HepG2 (cell line): ENCODE measurements around the gene GALNT16. TPM values are rescaled to one million over a fixed set of nuclear protein-coding genes. Genes with fewer than 3 reads are reported as not detected.
A peak's percentile ranks its signal among the peaks of the same experiment; 100 is the strongest.

Experiments used
- ATAC-seq: fragments of 200-7000 bp; cut with Tn5 transposase; 3 replicates; pipeline ENCODE4 v1.9.1; 2020; ENCODE audit warnings: mild to moderate bottlenecking, moderate library complexity
- BruUV-seq: library from RNA; stranded (reverse); fragments of 400-500 nt; replicated peaks from 2 replicates; lab custom pipeline; 2021; lab: Mats Ljungman, UMichigan
- CTCF ChIA-PET: fragments of 300-600 bp; formaldehyde crosslinking; extraction: SDS; loops from one replicate; lab custom pipeline; 2021; ENCODE audit warnings: low total read pairs, inconsistent platforms, low intra/inter-chr PET ratio; lab: Yijun Ruan, JAX
- POLR2A ChIA-PET: fragments of 350-600 bp; sonication (Branson Sonifier 250); formaldehyde crosslinking; loops from one replicate; lab custom pipeline; 2020; ENCODE audit warnings: antibody characterized with exemption, inconsistent platforms; lab: Yijun Ruan, JAX
- DNase-seq: peaks from one replicate; pipeline ENCODE4 v3.0.0-alpha.2; 2015; ENCODE audit warnings: low spot score
- FAIRE-seq: peaks from 3 replicates; lab custom pipeline; 2011; peaks lifted over from hg19 to GRCh38; lab: Jason Lieb, UNC
- H2AFZ ChIP-seq: one replicate; pipeline ENCODE4 v1.6.1; 2011; ENCODE audit warnings: low read length, inconsistent platforms
- H3K27ac ChIP-seq: fragments of 300-600 bp; 3 replicates; pipeline ENCODE4 v1.8.0; 2011; ENCODE audit warnings: mixed run types, mild to moderate bottlenecking, mixed read lengths, low read length, inconsistent platforms; ENCODE audit not compliant: insufficient read depth; ENCODE audit errors: extremely low read length
- H3K27me3 ChIP-seq, 2 experiments: fragments of 200-600 bp in 1 of 2; 2 replicates in 1 of 2; 3 replicates in 1 of 2; pipeline versions ENCODE4 v1.6.0 to v1.8.0; 2011; ENCODE audit warnings: low read length in 2 of 2, mild to moderate bottlenecking in 2 of 2, moderate library complexity in 2 of 2, inconsistent platforms in 1 of 2; ENCODE audit not compliant: insufficient read depth in 2 of 2, control insufficient read depth in 1 of 2
- H3K36me3 ChIP-seq, 2 experiments: fragments of 200-600 bp in 1 of 2; replicated peaks in 1 of 2; 2 replicates in 1 of 2; 3 replicates in 1 of 2; pipeline versions ENCODE4 v1.5.1 to v1.8.0; 2011; ENCODE audit warnings: low read length in 2 of 2, inconsistent platforms in 1 of 2; ENCODE audit not compliant: insufficient read depth in 2 of 2, control insufficient read depth in 1 of 2
- H3K4me1 ChIP-seq: 2 replicates; pipeline ENCODE4 v1.5.1; 2012; ENCODE audit warnings: low read length, inconsistent platforms; ENCODE audit not compliant: insufficient read depth
- H3K4me2 ChIP-seq: 2 replicates; pipeline ENCODE4 v1.6.0; 2011; ENCODE audit warnings: low read depth, low read length, inconsistent platforms
- H3K4me3 ChIP-seq, 3 experiments: fragments of 200-600 bp in 1 of 3; sonication (generic), shearing (Covaris generic) in 1 of 3; replicated peaks in 1 of 3; 2 replicates each; pipeline ENCODE4 v1.5.1; 2011 to 2016; ENCODE audit warnings: low read length in 3 of 3, inconsistent platforms in 2 of 3, low read depth in 2 of 3, mild to moderate bottlenecking in 2 of 3, control low read depth in 1 of 3, mixed read lengths in 1 of 3; ENCODE audit not compliant: insufficient read depth in 1 of 3
- H3K79me2 ChIP-seq: one replicate; pipeline ENCODE4 v1.6.1; 2011; ENCODE audit warnings: low read length, inconsistent platforms; ENCODE audit not compliant: insufficient read depth
- H3K9ac ChIP-seq: 2 replicates; pipeline ENCODE4 v1.6.0; 2011; ENCODE audit warnings: mild to moderate bottlenecking, low read depth, low read length, inconsistent platforms; ENCODE audit not compliant: insufficient read depth
- H3K9me3 ChIP-seq: 2 replicates; pipeline ENCODE4 v1.5.1; 2012; ENCODE audit warnings: mild to moderate bottlenecking, low read length
- H4K20me1 ChIP-seq: 2 replicates; pipeline ENCODE4 v1.6.0; 2011; ENCODE audit warnings: inconsistent platforms, mild to moderate bottlenecking, low read length, moderate library complexity; ENCODE audit not compliant: insufficient read depth
- ATF7 ChIP-seq, 2 experiments: fragments of 450-650 bp in 1 of 2; sonication (generic) in 1 of 2; formaldehyde crosslinking in 1 of 2; IDR thresholded peaks; 2 replicates each; pipeline versions ENCODE4 v1.4.0 to v1.6.1; 2016 to 2020; ENCODE audit warnings: antibody characterized with exemption in 1 of 2, mild to moderate bottlenecking in 1 of 2, missing genetic modification reagents in 1 of 2
- HMGXB3 ChIP-seq: sonication (generic); formaldehyde crosslinking; IDR thresholded peaks from 2 replicates; pipeline ENCODE4 v1.4.0; 2020; ENCODE audit warnings: missing genetic modification reagents, borderline replicate concordance
- KAT2B ChIP-seq: fragments of 150-350 bp; IDR thresholded peaks from 2 replicates; pipeline ENCODE4 v1.6.1; 2014; ENCODE audit warnings: low read depth, low read length, borderline replicate concordance
- MTF1 ChIP-seq: sonication (generic); formaldehyde crosslinking; IDR thresholded peaks from 2 replicates; pipeline ENCODE4 v1.5.0; 2020; ENCODE audit warnings: missing genetic modification reagents
- NR2F2 ChIP-seq: IDR thresholded peaks from 2 replicates; pipeline ENCODE4 v1.6.1; 2012; ENCODE audit warnings: low read depth, inconsistent platforms, borderline replicate concordance
- PRDM4 ChIP-seq: sonication (generic); formaldehyde crosslinking; IDR thresholded peaks from 2 replicates; pipeline ENCODE4 v1.9.0; 2021; ENCODE audit warnings: missing genetic modification reagents, borderline replicate concordance
- RAD21 ChIP-seq: fragments of 450-650 bp; formaldehyde crosslinking; IDR thresholded peaks from 2 replicates; pipeline ENCODE4 v1.5.0; 2020; ENCODE audit warnings: mild to moderate bottlenecking
- ZFX ChIP-seq: sonication (generic); formaldehyde crosslinking; IDR thresholded peaks from 2 replicates; pipeline ENCODE4 v1.4.0; 2020; ENCODE audit warnings: mild to moderate bottlenecking, low read depth, missing genetic modification reagents, moderate library complexity
- ZNF546 ChIP-seq: sonication (generic); formaldehyde crosslinking; conservative IDR thresholded peaks from 2 replicates; pipeline ENCODE4 v1.8.1; 2023; ENCODE audit warnings: mild to moderate bottlenecking, missing genetic modification reagents
- ZNF580 ChIP-seq: IDR thresholded peaks from 2 replicates; pipeline ENCODE4 v1.6.1; 2016; ENCODE audit warnings: low read depth, borderline replicate concordance
- ZNF724P ChIP-seq: sonication (generic); formaldehyde crosslinking; IDR thresholded peaks from 2 replicates; pipeline ENCODE4 v1.8.0; 2022; ENCODE audit warnings: missing genetic modification reagents, borderline replicate concordance
- WGBS: methylation state at CpG from one replicate; pipeline ENCODE4 v1.1.6; 2017; ENCODE audit warnings: low lambda C conversion rate; 5-methylcytosine and 5-hydroxymethylcytosine counted together
- in situ Hi-C: cut with HindIII; loops from 2 replicates; pipeline ENCODE4 v1.10.0; 2017; ENCODE audit warnings: low pct_unique_long_range_greater_than_20kb; ENCODE audit not compliant: extremely low pct_ligation_motif_present
- intact Hi-C: fragments of 100-400 bp; cut with micrococcal nuclease; formaldehyde crosslinking; loops from one replicate; pipeline ENCODE4 v1.10.0; 2022; ENCODE audit not compliant: unreplicated experiment
- polyA plus RNA-seq, 8 experiments: library from polyadenylated mRNA; depleted of rRNA in 3 of 8; stranded (reverse) in 7 of 8; unstranded in 1 of 8; fragments of >200 nt; fragmentation: Illumina TruSeq in 4 of 8; extraction: Trizol in 4 of 8; gene quantifications; 2 replicates each; pipeline versions ENCODE4 v1.2.1 to v1.2.3, GENCODE V29; 2011 to 2016; ENCODE audit warnings: low read depth in 4 of 8, missing spikeins in 1 of 8, mixed read lengths in 1 of 8; ENCODE audit not compliant: insufficient read depth in 1 of 8
- total RNA-seq, 5 experiments: library from RNA; depleted of rRNA; stranded (reverse); fragments of >200 nt; fragmentation: Illumina TruSeq; extraction: Trizol; gene quantifications; 2 replicates each; pipeline ENCODE4 v1.2.3, GENCODE V29; 2016; ENCODE audit warnings: low read depth in 1 of 5

GALNT16 gene
- total and polyA plus RNA-seq, 2 of the 13 experiments (the other 11 are each of a cell fraction or from before 2014, with no cell fraction given): 0.54 to 0.82 TPM

GRCh38 chr14:69373104-69373503, 113.1 kb downstream of the GALNT16 start:
- no peak overlapping the region for H2AFZ ChIP-seq
- peaks cover 2 to 16% of the 10 kb centered on the region in 2 experiments; a peak in 3 of 5 replicates for H3K36me3 ChIP-seq
- intact Hi-C loops: no loop called here
- 0% methylated on average over 1 of the region's 1 CpG for WGBS
- H3K79me2 ChIP-seq: no peaks in the 10 kb centered on the region
- H3K27ac ChIP-seq: no peak overlapping the region
- no peak overlapping the region for H3K4me2 ChIP-seq
- no peaks in the 10 kb centered on the region for H3K27me3 ChIP-seq
- in situ Hi-C loops: no loop called here
- H4K20me1 ChIP-seq: no peaks in the 10 kb centered on the region
- no peak overlapping the region for H3K4me3 ChIP-seq
- TF ChIP-seq ATF7 (IDR thresholded peaks at IDR 0.05) (peak; percentile 27; the same call in 1 of the 2 replicates), ATF7 (CRISPR knock-in tag; IDR thresholded peaks at IDR 0.05) (no peak), KAT2B (no peak)
- TF ChIP-seq, all 625 proteins: peak for 1
- no TSS peak for BruUV-seq
- no peak for FAIRE-seq
- POLR2A ChIA-PET: no interaction called here
- no peak; the same call in 2 of the 3 replicates for ATAC-seq
- Histone ChIP-seq H3K9ac (no peak overlapping the region), H3K4me1 (0 out of 2 replicates have a peak, but pooled peaks cover 9% of the 10 kb centered on the region), H3K9me3 (no peaks in the 10 kb centered on the region)
- CTCF ChIA-PET: no interaction called here
- DNase-seq: no peak

GRCh38 chr14:69374235-69374634, 114.3 kb downstream of the GALNT16 start:
- 0 out of 2 replicates have a peak, but pooled peaks cover 9% of the 10 kb centered on the region for H3K4me1 ChIP-seq
- H2AFZ ChIP-seq: no peak overlapping the region
- no peak for DNase-seq
- peaks cover 2 to 17% of the 10 kb centered on the region in 2 experiments; a peak in 4 of 5 replicates for H3K36me3 ChIP-seq
- ATAC-seq: no peak
- no peak overlapping the region for H3K4me3 ChIP-seq
- no peaks in the 10 kb centered on the region for H3K9me3 ChIP-seq
- no peak for FAIRE-seq
- in situ Hi-C loops (no loop called here), intact Hi-C loops (no loop called here)
- no peaks in the 10 kb centered on the region for H3K79me2 ChIP-seq
- ChIA-PET POLR2A (no interaction called here), CTCF (no interaction called here)
- no TSS peak for BruUV-seq
- H3K27me3 ChIP-seq: no peaks in the 10 kb centered on the region
- H3K4me2 ChIP-seq: no peak overlapping the region
- no peaks in the 10 kb centered on the region for H4K20me1 ChIP-seq
- H3K27ac ChIP-seq: no peak overlapping the region
- H3K9ac ChIP-seq: no peak overlapping the region
- TF ChIP-seq MTF1 (CRISPR knock-in tag) (no peak), HMGXB3 (CRISPR knock-in tag) (no peak), PRDM4 (no peak), ZFX (no peak), ZNF724P (CRISPR knock-in tag) (no peak), ZNF580 (CRISPR knock-in tag) (no peak), ZNF546 (CRISPR knock-in tag) (no peak), NR2F2 (no peak), RAD21 (CRISPR knock-in tag) (no peak)
